HUES6 (cell line): ENCODE measurements around the gene PSPN.

Experiments
- H3K27ac ChIP-seq: 2 replicates; pipeline ENCODE4 v1.7.0; 2013; ENCODE audit warnings: low read depth, mild to moderate bottlenecking, low read length, inconsistent platforms
- H3K27me3 ChIP-seq: 2 replicates; pipeline ENCODE4 v1.6.1; 2013; ENCODE audit warnings: low read length; ENCODE audit not compliant: control insufficient read depth, insufficient read depth
- H3K36me3 ChIP-seq: 2 replicates; pipeline ENCODE4 v1.6.1; 2013; ENCODE audit warnings: low read length; ENCODE audit not compliant: control insufficient read depth, insufficient read depth
- H3K4me1 ChIP-seq: 2 replicates; pipeline ENCODE4 v1.6.1; 2013; ENCODE audit warnings: low read length; ENCODE audit not compliant: control insufficient read depth, insufficient read depth
- H3K4me3 ChIP-seq: 2 replicates; pipeline ENCODE4 v1.5.1; 2013; ENCODE audit warnings: low read depth, low read length
- H3K9ac ChIP-seq: one replicate; pipeline ENCODE4 v1.6.1; 2013; ENCODE audit warnings: mild to moderate bottlenecking, low read length
- H3K9me3 ChIP-seq: 2 replicates; pipeline ENCODE4 v1.6.1; 2013; ENCODE audit warnings: low read depth, low read length; ENCODE audit not compliant: control insufficient read depth, insufficient read depth

The PSPN gene

GRCh38 chr19:6375411-6376010 lies at the start of gene PSPN:
TSS of gene PSPN (minus strand) at chr19:6375933. CDS start at chr19:6375849, 84 bp downstream.
- Histone ChIP-seq H3K9me3 (peaks cover 3% of the 10 kb centered on the region; the same call in 1 of the 2 replicates), H3K9ac (no peak within 1 kb of the TSS), H3K36me3 (peaks cover 29% of the 10 kb centered on the region), H3K4me1 (peaks cover 5% of the 10 kb centered on the region), H3K4me3 (no peak within 1 kb of the TSS), H3K27ac (no peak within 1 kb of the TSS), H3K27me3 (no peaks in the 10 kb centered on the region)

GRCh38 chr19:6424939-6425731 lies 49.4 kb upstream of the PSPN start:
- peaks cover 31% of the 10 kb centered on the region for H3K36me3 ChIP-seq
- H3K9ac ChIP-seq = no peak overlapping the region
- no peak overlapping the region for H3K4me3 ChIP-seq
- H3K27me3 ChIP-seq = peaks cover 10% of the 10 kb centered on the region
- H3K4me1 ChIP-seq = 0 out of 2 replicates have a peak, but pooled peaks cover 4% of the 10 kb centered on the region
- H3K27ac ChIP-seq = no peak overlapping the region
- H3K9me3 ChIP-seq = peaks cover 4% of the 10 kb centered on the region; the same call in 1 of the 2 replicates

- peak within 1 kb of the TSS; percentile 89 for H3K9ac ChIP-seq
- H3K27me3 ChIP-seq = peaks cover 2% of the 10 kb centered on the region
- peak within 1 kb of the TSS; percentile 89 for H3K4me3 ChIP-seq
- H3K36me3 ChIP-seq = peaks cover 39% of the 10 kb centered on the region
- 0 out of 2 replicates have a peak, but pooled peaks cover 4% of the 10 kb centered on the region for H3K4me1 ChIP-seq
- H3K9me3 ChIP-seq = peaks cover 4% of the 10 kb centered on the region; the same call in 1 of the 2 replicates
- H3K27ac ChIP-seq = peak within 1 kb of the TSS; percentile 85; the same call in 1 of the 2 replicates
These were observed 48.6 kb upstream of the PSPN start, which contains the start of gene KHSRP for GRCh38 chr19:6424195-6424938. TSS of gene KHSRP (minus strand) at chr19:6424811. CDS start at chr19:6424701, 110 bp downstream.

GRCh38 chr19:6423499-6424194 lies 47.9 kb upstream of the PSPN start:
- peaks cover 4% of the 10 kb centered on the region; the same call in 1 of the 2 replicates for H3K9me3 ChIP-seq
- H3K9ac ChIP-seq = peak overlapping the region; percentile 89
- H3K27me3 ChIP-seq = no peaks in the 10 kb centered on the region
- peak overlapping the region; percentile 89 for H3K4me3 ChIP-seq
- H3K36me3 ChIP-seq = peaks cover 46% of the 10 kb centered on the region
- H3K27ac ChIP-seq = peak overlapping the region; percentile 85; the same call in 1 of the 2 replicates
- 0 out of 2 replicates have a peak, but pooled peaks cover 4% of the 10 kb centered on the region for H3K4me1 ChIP-seq

- Histone ChIP-seq H3K27me3 (no peaks in the 10 kb centered on the region), H3K36me3 (peaks cover 69% of the 10 kb centered on the region), H3K9ac (no peak overlapping the region), H3K27ac (no peak overlapping the region), H3K4me1 (0 out of 2 replicates have a peak, but pooled peaks cover 4% of the 10 kb centered on the region), H3K9me3 (peaks cover 4% of the 10 kb centered on the region; the same call in 1 of the 2 replicates), H3K4me3 (no peak overlapping the region)
These were observed 45.6 kb upstream of the PSPN start for GRCh38 chr19:6421075-6422014.

- H3K9ac ChIP-seq = no peak overlapping the region
- H3K9me3 ChIP-seq = no peaks in the 10 kb centered on the region
- H3K4me1 ChIP-seq = 0 out of 2 replicates have a peak, but pooled peaks cover 4% of the 10 kb centered on the region
- no peaks in the 10 kb centered on the region for H3K27me3 ChIP-seq
- H3K36me3 ChIP-seq = peaks cover 93% of the 10 kb centered on the region
- H3K4me3 ChIP-seq = no peak overlapping the region
- no peak overlapping the region for H3K27ac ChIP-seq
These were observed 42.8 kb upstream of the PSPN start for GRCh38 chr19:6418562-6418932.

GRCh38 chr19:6417713-6418561 lies 42.2 kb upstream of the PSPN start:
- no peak overlapping the region for H3K9ac ChIP-seq
- H3K27me3 ChIP-seq = no peaks in the 10 kb centered on the region
- no peak overlapping the region for H3K4me3 ChIP-seq
- peaks cover 90% of the 10 kb centered on the region for H3K36me3 ChIP-seq
- H3K4me1 ChIP-seq = no peaks in the 10 kb centered on the region
- no peaks in the 10 kb centered on the region for H3K9me3 ChIP-seq
- no peak overlapping the region for H3K27ac ChIP-seq

GRCh38 chr19:6416658-6417405 lies 41.1 kb upstream of the PSPN start:
- no peaks in the 10 kb centered on the region for H3K27me3 ChIP-seq
- H3K9me3 ChIP-seq = no peaks in the 10 kb centered on the region
- peaks cover 3% of the 10 kb centered on the region; the same call in 1 of the 2 replicates for H3K4me1 ChIP-seq
- H3K4me3 ChIP-seq = no peak overlapping the region
- peaks cover 79% of the 10 kb centered on the region for H3K36me3 ChIP-seq
- H3K27ac ChIP-seq = no peak overlapping the region
- no peak overlapping the region for H3K9ac ChIP-seq
